Endometrial microvascular endothelial cells (primary cell): Measurements from ENCODE around the gene VPS26B. TPM values are rescaled to one million over a fixed set of nuclear protein-coding genes. Genes with fewer than 3 reads are reported as not detected.

Experiments used
- in situ Hi-C: cut with HindIII; loops from 2 replicates; pipeline ENCODE4 v1.10.0; 2017; ENCODE audit warnings: low sequenced_read_pairs, low pct_unique_long_range_greater_than_20kb; ENCODE audit errors: inconsistent ontology term
- total RNA-seq: library from RNA; depleted of rRNA; stranded (reverse); fragments of >200 nt; gene quantifications from one replicate; pipeline ENCODE4 v1.2.3, GENCODE V29; 2015; ENCODE audit errors: inconsistent ontology term

Gene VPS26B
- total RNA-seq, 1 donor from 2014 or later = 35.1 TPM

- in situ Hi-C loops = no loop called here
These were observed 4.8 kb downstream of the VPS26B start for GRCh38 chr11:134229126-134229790.

DNA sequence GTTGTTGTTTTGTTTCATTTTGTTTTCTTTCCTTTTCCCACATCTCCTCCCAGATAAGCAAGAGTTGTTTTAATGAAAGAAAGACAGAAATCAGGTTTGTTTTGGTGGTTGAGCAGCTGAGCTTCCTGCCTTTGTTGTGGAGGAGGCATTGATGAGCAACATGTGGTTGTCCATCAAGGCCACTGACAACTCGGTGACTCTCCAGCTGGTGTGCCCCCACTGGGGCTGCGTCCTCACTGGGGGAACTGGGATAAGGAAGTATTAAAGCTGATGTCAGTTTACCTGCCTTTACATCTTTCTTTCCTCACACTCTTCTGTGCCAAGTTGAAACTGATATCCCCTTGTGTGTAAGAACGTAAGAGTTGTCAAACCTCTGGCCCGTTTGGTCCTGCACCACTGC, 5.9 kb downstream of the VPS26B start:
- in situ Hi-C loops = no loop called here

- in situ Hi-C loops = no loop called here
These were observed 7.6 kb downstream of the VPS26B start for GRCh38 chr11:134231958-134232659.

DNA sequence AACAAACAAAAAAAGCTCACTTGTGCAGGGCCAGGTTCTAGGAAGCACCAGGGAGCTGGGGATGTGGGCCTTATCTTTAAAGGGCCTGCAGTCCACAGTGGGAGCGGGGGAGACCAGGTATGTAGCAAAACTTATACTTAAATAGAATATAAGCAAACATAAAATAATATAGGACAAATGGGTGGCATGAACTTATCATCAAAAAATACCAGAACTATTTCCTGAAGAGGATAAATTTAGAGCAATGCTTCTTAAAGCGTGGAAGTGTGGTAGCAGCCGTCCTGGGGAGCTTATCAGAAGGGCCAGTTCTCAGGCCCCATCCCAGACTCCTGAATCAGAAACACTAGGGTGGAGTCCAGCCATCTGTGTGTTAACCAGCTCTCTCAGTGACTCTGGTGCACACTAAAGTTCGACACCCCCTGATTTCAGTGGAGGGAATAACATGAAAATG, 9.3 kb downstream of the VPS26B start:
- in situ Hi-C loops = no loop called here

- in situ Hi-C loops = no loop called here
These were observed 10.9 kb downstream of the VPS26B start for GRCh38 chr11:134235399-134235798.

DNA sequence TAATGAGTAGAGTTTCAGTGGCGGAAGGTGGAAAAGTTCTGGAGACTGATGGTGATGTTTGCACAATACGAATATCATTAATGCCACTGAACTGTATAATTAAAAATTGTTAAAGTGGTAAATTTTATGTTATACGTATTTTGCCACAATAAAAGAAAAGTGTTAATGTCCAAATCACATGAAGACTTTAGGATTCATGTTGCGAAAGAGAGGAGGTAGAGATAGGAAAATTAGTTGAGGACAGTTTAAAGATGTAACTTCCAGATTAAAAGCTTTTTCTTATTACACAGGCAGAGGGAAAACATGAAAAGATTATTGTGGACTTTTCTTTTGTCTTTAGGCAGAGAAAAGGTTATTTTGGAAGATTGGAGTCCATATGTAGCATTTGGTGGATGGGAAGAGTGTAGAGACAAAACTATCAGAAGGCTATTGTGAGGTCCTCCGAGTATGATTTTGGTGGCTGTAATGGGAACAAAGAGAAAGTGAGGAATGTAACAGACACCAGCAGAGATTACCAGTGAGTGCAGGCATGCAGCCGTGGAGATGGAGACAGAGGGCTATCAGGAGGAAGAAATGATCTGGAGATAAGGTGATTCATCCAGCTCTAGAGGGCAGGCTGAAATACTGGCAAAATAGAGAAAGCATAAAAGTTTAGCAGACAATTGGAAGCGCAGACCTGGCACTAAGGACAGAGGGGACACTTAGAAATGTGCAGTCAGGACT, 12.5 kb downstream of the VPS26B start:
- in situ Hi-C loops = no loop called here

- in situ Hi-C loops = no loop called here
These were observed 13.1 kb downstream of the VPS26B start for GRCh38 chr11:134237557-134237922.

DNA sequence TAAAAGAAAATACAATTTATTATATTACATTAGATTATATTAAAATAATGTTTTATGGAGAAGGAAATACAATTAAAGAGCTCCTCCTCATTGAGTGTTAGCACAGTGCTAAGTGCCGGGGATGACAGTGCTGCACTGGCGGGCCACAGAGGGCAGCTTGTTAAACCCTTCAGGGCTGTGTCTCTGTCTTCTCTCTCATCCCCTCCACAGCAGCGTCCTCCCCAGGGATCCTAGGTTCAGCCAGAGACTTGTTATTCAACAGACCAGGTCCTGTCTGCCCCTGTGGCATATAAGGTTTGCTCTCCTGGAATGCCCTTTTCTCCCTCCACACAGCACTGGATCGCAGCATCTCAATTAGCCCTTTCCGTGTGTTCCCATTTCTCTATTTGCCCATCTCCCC, 14.5 kb downstream of the VPS26B start:
- in situ Hi-C loops = no loop called here

- in situ Hi-C loops = no loop called here
These were observed 16.1 kb downstream of the VPS26B start for GRCh38 chr11:134240592-134240991.

GRCh38 chr11:134242376-134242775, 17.9 kb downstream of the VPS26B start:
- in situ Hi-C loops = no loop called here

DNA sequence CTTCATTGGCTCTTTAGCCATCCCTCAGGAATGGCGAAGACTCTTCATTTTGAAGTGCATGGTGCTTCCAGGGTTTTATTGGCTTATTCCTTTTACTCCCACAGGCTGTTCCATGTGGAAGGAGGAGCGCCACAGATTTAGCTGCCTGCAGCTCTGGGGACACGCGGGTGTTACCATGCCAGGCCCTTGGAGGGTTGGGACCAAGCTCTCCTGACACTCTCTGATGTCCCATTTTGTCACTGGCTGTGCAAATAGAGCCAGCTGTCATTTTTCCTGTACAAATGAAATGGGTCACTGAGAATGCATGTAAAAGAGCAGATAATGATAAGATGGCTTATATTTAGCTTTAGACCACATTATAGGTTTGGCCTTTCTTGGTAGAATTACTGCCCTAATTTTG, 19.4 kb downstream of the VPS26B start:
- in situ Hi-C loops = no loop called here

- in situ Hi-C loops = no loop called here
These were observed 20.1 kb downstream of the VPS26B start for GRCh38 chr11:134244593-134244992.

GRCh38 chr11:134245434-134245833, 21.0 kb downstream of the VPS26B start:
- in situ Hi-C loops = no loop called here

DNA sequence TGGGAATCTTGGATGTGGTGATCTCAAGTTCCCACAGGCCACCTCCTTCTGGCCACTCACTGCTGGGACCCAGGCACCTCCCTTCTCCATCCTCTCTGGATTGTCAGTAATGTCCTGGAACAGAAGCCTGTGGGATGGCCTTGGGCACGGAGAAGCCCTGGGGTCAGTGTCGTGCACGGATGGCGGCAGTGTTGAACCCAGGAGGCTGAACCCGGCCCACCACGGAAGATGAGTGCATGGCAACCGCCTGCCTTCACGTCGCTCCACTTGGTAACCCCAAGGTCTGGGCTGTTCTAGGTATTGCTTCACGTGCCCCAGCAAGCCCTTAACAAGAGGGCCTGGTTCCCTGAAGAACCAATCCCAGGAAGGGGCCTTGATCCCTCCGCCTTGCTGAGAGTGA, 21.6 kb downstream of the VPS26B start:
- in situ Hi-C loops = no loop called here

DNA sequence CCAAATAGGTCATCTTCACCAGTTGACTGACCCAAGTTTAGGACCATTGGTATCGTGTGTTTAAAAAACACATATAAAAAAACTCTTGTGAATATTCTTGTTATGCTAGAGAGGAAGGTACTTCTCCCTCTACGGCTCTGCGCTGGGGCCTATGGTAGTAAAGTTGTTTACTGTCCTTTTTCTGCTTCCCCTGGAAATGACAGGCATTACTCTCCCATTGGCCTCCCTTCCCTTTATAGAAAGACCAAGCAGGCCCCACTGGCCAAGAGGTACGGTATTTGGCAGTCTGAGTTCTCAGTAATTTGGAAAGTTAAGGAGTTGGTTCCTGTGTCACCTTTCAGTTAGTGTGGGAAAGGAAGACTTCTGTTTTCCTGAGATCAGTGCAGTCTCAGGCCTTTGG, 22.2 kb downstream of the VPS26B start:
- in situ Hi-C loops = no loop called here

- in situ Hi-C loops = no loop called here
These were observed 24.5 kb downstream of the VPS26B start for GRCh38 chr11:134248910-134249480.

DNA sequence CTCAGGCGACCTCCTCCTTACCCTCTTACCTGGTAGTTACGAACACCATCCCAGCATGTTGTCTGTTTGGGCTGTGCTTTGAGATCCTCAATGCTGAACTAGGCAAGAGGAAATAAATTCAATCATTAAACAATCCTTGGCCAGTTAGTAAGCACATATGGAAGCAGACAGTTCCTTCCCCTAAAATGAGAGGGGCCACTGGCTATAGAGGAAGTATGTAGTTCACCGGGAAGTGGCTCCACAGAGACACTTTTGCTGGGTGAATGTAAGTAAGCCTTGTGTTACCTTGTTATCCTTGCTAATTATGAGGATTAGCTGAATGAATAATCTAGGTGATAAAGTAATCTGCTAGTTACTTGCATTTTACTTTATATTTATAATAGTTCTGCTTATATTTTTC, 25.8 kb downstream of the VPS26B start:
- in situ Hi-C loops = no loop called here

DNA sequence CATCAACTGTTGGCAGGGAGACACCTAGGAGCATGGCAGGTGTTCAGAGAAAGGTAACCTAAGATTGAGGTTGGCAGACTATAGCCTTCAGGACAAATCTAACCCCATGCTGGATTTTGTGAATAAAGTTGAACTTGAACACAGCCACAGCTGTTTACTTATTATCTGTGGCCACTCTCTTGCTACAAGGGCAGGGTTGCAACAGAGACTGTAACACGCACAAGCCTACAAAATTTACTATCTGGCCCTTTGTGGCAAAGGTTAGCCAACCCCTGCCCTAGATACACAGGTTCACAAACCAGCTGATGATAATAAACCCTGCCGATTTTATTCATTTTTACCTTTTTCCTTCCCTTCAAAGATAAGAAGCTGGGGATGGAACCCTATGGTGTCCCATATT, 26.2 kb downstream of the VPS26B start:
- in situ Hi-C loops = no loop called here

GRCh38 chr11:134252346-134253187, 28.1 kb downstream of the VPS26B start:
- in situ Hi-C loops = no loop called here
